Activated CD4-positive, alpha-beta T cell treated with anti-CD3 and anti-CD28 coated beads, Interleukin-2, amount 10 ng/mL, durations not matched to agents 24 days and 14 days (primary cell): ENCODE measurements around the gene KRTAP25-1. TPM values are rescaled to one million over a fixed set of nuclear protein-coding genes. Genes with fewer than 3 reads are reported as not detected.

Source experiments
- DNase-seq: peaks from one replicate; pipeline ENCODE4 v3.0.0; 2022
- H3K27ac Mint-ChIP-seq: one replicate; pipeline ENCODE4 v1.8.0; 2022; ENCODE audit warnings: mild to moderate bottlenecking, mixed read lengths
- H3K27me3 Mint-ChIP-seq: one replicate; pipeline ENCODE4 v1.8.0; 2022; ENCODE audit warnings: mixed read lengths
- H3K36me3 Mint-ChIP-seq: one replicate; pipeline ENCODE4 v1.8.0; 2022; ENCODE audit warnings: low read depth, mild to moderate bottlenecking, mixed read lengths
- H3K4me1 Mint-ChIP-seq: one replicate; pipeline ENCODE4 v1.8.0; 2021; ENCODE audit warnings: mixed read lengths
- H3K4me3 Mint-ChIP-seq: one replicate; pipeline ENCODE4 v1.8.0; 2022; ENCODE audit warnings: mild to moderate bottlenecking, moderate library complexity, mixed read lengths
- H3K9me3 Mint-ChIP-seq: one replicate; pipeline ENCODE4 v1.8.0; 2021; ENCODE audit warnings: mixed read lengths
- intact Hi-C: fragments of 100-400 bp; cut with micrococcal nuclease; formaldehyde crosslinking; loops from one replicate; pipeline ENCODE4 v1.15.1; 2023
- total RNA-seq: library from RNA; stranded (reverse); gene quantifications from 2 replicates; pipeline ENCODE4 v1.2.3, GENCODE V29; 2022

KRTAP25-1 gene
- total RNA-seq, result not detected in 2 replicates

GRCh38 chr21:30289215-30289614 is at the start of gene KRTAP25-1:
Gene KRTAP25-1, minus strand, starts transcription at chr21:30289514. Its CDS starts 24 bp downstream, at chr21:30289490.
- no peak for DNase-seq
- H3K27me3 Mint-ChIP-seq, result no peaks in the 10 kb centered on the region
- H3K9me3 Mint-ChIP-seq, result no peaks in the 10 kb centered on the region
- H3K27ac Mint-ChIP-seq, result no peak within 1 kb of the TSS
- H3K4me3 Mint-ChIP-seq, result no peak within 1 kb of the TSS
- no peaks in the 10 kb centered on the region for H3K36me3 Mint-ChIP-seq
- intact Hi-C loops, result no loop called here
- no peaks in the 10 kb centered on the region for H3K4me1 Mint-ChIP-seq

GRCh38 chr21:30338717-30339116 is 49.4 kb upstream of the KRTAP25-1 start:
- DNase-seq, result no peak
- H3K27me3 Mint-ChIP-seq, result no peaks in the 10 kb centered on the region
- H3K36me3 Mint-ChIP-seq, result no peaks in the 10 kb centered on the region
- H3K4me1 Mint-ChIP-seq, result no peaks in the 10 kb centered on the region
- intact Hi-C loops, result no loop called here
- H3K27ac Mint-ChIP-seq, result no peak overlapping the region
- H3K4me3 Mint-ChIP-seq, result no peak overlapping the region
- no peaks in the 10 kb centered on the region for H3K9me3 Mint-ChIP-seq

- no peak overlapping the region for H3K27ac Mint-ChIP-seq
These were observed 48.5 kb upstream of the KRTAP25-1 start for GRCh38 chr21:30337772-30338171.

DNA sequence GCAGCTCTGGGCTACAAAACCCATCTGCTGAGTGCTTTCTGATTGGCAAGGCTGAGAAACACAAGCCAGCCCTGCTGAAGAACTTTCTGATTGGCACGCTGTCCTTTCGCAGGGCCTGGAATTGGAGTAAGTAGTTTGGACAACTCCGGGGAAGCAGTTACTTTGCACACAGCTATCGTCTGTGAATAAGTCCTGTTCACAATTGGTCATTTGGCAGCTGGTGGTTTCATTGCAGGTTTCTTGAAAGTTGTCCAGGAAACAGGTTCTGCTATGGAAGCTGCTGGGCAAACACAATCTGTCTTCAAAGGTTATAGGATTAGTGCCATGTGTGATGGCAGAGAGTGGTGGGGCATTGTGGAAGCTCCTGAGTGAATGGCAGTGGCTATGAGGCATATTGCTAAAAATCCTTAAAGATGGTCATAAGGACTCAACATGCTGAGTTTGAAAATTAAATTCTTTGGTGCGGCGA is 48.0 kb upstream of the KRTAP25-1 start, which contains the start of gene KRTAP27-1:
TSS of gene KRTAP27-1 (minus strand) at position 419 of the 469 bp plus-strand sequence. CDS start at position 393, 26 bp downstream.
- intact Hi-C loops, result no loop called here
- no peak within 1 kb of the TSS for H3K27ac Mint-ChIP-seq
- no peaks in the 10 kb centered on the region for H3K36me3 Mint-ChIP-seq
- no peak within 1 kb of the TSS for H3K4me3 Mint-ChIP-seq
- no peaks in the 10 kb centered on the region for H3K4me1 Mint-ChIP-seq
- H3K27me3 Mint-ChIP-seq, result no peaks in the 10 kb centered on the region
- no peaks in the 10 kb centered on the region for H3K9me3 Mint-ChIP-seq
- DNase-seq, result no peak

More at GRCh38 chr21:30337772-30338171, 48.5 kb upstream of the KRTAP25-1 start:
- Mint-ChIP-seq H3K4me3 (no peak overlapping the region), H3K4me1 (no peaks in the 10 kb centered on the region), H3K36me3 (no peaks in the 10 kb centered on the region), H3K27me3 (no peaks in the 10 kb centered on the region), H3K9me3 (no peaks in the 10 kb centered on the region)
- intact Hi-C loops, result no loop called here
- DNase-seq, result no peak

- Mint-ChIP-seq H3K36me3 (no peaks in the 10 kb centered on the region), H3K27ac (no peak overlapping the region), H3K4me3 (no peak overlapping the region), H3K9me3 (no peaks in the 10 kb centered on the region), H3K27me3 (no peaks in the 10 kb centered on the region), H3K4me1 (no peaks in the 10 kb centered on the region)
- DNase-seq, result no peak
- intact Hi-C loops, result no loop called here
These were observed 47.3 kb upstream of the KRTAP25-1 start for GRCh38 chr21:30336596-30336995.

DNA sequence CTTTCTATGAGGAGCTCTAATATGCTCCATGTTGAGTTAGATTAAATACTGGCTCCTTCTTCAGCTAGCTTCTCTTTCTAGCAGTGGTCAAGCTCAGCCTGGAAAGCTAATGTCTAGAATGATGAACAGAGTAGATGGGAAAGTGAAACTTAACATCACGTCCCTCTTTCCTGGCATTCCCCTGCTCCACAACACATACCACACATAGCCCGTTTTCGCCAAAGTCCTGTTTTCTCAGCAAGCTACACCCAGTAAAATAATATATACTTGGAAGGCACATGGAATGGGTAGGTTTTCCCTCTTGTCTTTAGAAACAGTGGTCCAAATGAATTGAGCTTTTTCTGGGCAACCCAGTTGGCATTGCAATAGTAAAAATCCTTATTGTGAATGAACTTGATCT is 44.4 kb upstream of the KRTAP25-1 start:
- Mint-ChIP-seq H3K27me3 (no peaks in the 10 kb centered on the region), H3K4me1 (no peaks in the 10 kb centered on the region), H3K4me3 (no peak overlapping the region), H3K36me3 (no peaks in the 10 kb centered on the region), H3K27ac (no peak overlapping the region), H3K9me3 (no peaks in the 10 kb centered on the region)
- intact Hi-C loops, result no loop called here
- no peak for DNase-seq

GRCh38 chr21:30332681-30333080 is 43.4 kb upstream of the KRTAP25-1 start:
- H3K4me1 Mint-ChIP-seq, result no peaks in the 10 kb centered on the region
- H3K4me3 Mint-ChIP-seq, result no peak overlapping the region
- H3K9me3 Mint-ChIP-seq, result no peaks in the 10 kb centered on the region
- H3K36me3 Mint-ChIP-seq, result no peaks in the 10 kb centered on the region
- no peak overlapping the region for H3K27ac Mint-ChIP-seq
- intact Hi-C loops, result no loop called here
- no peak for DNase-seq
- no peaks in the 10 kb centered on the region for H3K27me3 Mint-ChIP-seq

DNA sequence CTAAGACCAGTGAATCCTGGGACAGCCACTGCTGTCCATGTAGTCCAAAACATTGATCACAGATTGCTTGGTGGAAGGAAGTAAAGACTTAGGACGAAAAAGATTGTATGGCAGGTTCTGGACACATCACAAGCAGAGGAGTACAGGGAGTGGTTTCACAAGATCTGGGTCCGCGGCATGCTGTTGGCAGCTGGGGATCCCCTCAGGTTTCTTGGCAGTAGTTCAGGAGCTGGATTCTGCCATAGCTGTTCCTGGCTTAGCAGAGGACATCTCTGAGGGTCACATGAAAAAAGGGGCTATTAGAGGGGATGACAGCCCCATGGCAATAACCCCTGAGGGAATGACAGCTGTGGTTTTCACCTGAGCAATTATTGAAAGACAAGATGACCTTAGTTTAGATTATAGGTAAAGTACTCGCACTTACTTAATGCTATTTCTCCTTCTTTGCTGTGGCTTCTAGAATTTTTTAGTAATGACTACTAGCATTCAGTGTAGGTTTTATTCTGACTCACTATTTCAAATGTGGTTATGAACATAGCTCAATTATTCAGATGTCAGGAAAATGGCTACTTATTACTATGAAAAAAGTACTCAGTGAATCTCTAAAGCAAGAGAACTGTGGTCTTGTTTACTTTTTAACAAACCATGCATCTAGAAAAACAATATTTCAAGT is 40.0 kb upstream of the KRTAP25-1 start:
- intact Hi-C loops, result no loop called here
- H3K36me3 Mint-ChIP-seq, result no peaks in the 10 kb centered on the region
- H3K4me3 Mint-ChIP-seq, result no peak overlapping the region
- H3K27me3 Mint-ChIP-seq, result no peaks in the 10 kb centered on the region
- DNase-seq, result no peak
- H3K27ac Mint-ChIP-seq, result no peak overlapping the region
- H3K9me3 Mint-ChIP-seq, result peaks cover 6% of the 10 kb centered on the region
- H3K4me1 Mint-ChIP-seq, result no peaks in the 10 kb centered on the region

DNA sequence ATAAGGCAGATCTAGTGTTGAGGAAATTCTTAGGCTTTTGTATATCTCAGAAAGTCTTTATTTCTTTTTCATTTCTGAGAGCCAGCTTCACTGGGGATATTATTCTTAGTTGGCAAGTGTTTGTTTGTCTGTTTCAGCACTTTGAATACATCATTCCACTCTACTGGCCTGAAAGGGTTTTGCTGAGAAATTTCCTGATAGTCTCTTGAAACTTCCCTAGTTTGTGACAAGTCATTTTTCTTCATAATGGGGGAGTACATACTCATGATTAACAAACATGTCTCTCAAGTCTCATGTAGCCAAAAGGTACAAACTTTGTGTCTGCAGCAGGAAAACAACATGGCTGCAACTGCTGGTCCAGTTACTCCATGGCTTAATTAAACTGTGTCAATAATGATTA is 37.1 kb upstream of the KRTAP25-1 start:
- intact Hi-C loops, result no loop called here
- no peak for DNase-seq
- H3K27me3 Mint-ChIP-seq, result no peaks in the 10 kb centered on the region
- H3K27ac Mint-ChIP-seq, result no peak overlapping the region
- no peaks in the 10 kb centered on the region for H3K36me3 Mint-ChIP-seq
- peaks cover 6% of the 10 kb centered on the region for H3K9me3 Mint-ChIP-seq
- H3K4me3 Mint-ChIP-seq, result no peak overlapping the region
- no peaks in the 10 kb centered on the region for H3K4me1 Mint-ChIP-seq

DNA sequence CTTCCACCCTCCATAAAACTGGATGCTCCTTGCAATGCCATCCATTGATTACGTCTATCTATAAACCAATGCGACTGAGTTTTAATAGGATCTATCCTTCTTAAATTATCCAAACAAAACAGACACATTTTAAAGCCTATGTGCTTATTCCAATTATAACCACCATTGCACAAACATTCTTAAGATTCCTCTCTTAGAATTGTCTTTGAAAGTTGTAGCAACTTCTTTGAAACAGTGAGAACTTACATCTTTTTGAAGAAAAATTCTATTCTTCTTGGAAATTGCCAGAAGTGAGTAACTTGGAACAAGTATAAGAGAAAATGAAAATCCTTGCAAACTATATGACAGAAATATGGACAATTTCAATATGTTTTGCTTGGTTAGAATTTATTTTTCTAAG is 30.9 kb upstream of the KRTAP25-1 start, which contains the start of gene KRTAP26-1:
TSS of gene KRTAP26-1 (minus strand) at position 101 of the 400 bp plus-strand sequence. CDS start 280 bp downstream, outside the sequence.
- no peak for DNase-seq
- Mint-ChIP-seq H3K9me3 (no peaks in the 10 kb centered on the region), H3K4me1 (no peaks in the 10 kb centered on the region), H3K4me3 (no peak within 1 kb of the TSS), H3K36me3 (no peaks in the 10 kb centered on the region), H3K27ac (no peak within 1 kb of the TSS), H3K27me3 (no peaks in the 10 kb centered on the region)
- intact Hi-C loops, result no loop called here

DNA sequence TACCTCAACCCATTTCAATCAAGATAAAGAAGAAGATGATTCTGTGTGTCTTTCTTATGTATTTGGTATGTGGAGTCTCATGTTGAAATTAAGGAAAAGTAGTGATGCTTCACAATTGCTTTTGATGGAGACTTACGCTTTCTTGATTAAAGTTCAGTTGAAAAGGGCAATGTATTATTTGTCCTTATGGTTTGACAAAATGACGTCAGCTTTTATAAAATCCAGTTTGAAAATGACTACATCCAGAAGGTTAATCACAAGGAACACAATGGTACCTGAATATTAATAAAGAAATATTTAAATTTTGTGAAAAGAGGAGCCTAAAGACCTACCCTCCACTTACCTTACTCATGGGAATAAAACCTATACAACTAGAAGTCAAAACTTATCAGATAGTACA is 26.4 kb upstream of the KRTAP25-1 start:
- Mint-ChIP-seq H3K4me1 (no peaks in the 10 kb centered on the region), H3K36me3 (no peaks in the 10 kb centered on the region), H3K9me3 (no peaks in the 10 kb centered on the region), H3K27ac (no peak overlapping the region), H3K4me3 (no peak overlapping the region), H3K27me3 (no peaks in the 10 kb centered on the region)
- no peak for DNase-seq
- intact Hi-C loops, result no loop called here

GRCh38 chr21:30306884-30307283 is 17.6 kb upstream of the KRTAP25-1 start:
- Mint-ChIP-seq H3K9me3 (no peaks in the 10 kb centered on the region), H3K27me3 (no peaks in the 10 kb centered on the region), H3K4me3 (no peak overlapping the region), H3K36me3 (no peaks in the 10 kb centered on the region), H3K4me1 (no peaks in the 10 kb centered on the region), H3K27ac (no peak overlapping the region)
- intact Hi-C loops, result no loop called here
- DNase-seq, result no peak

DNA sequence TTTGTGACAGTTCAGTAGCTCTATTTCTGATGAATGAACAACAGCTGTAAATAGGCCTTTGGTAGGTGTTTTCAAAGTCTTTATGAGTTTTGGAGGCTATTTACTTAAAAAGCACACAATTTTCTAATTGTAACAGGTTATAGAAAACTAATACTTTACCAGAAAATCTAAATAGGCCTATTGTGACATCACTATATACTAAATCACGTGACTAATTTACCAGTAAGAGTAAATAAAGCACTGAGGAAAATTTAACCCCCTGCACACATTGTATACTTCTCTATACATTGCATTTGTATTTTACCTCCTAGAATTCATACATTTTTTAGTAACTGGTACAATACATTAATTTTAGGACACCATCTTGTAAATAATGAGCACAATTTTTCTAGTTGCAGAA is 15.8 kb upstream of the KRTAP25-1 start:
- no peaks in the 10 kb centered on the region for H3K36me3 Mint-ChIP-seq
- intact Hi-C loops, result no loop called here
- no peaks in the 10 kb centered on the region for H3K4me1 Mint-ChIP-seq
- no peak overlapping the region for H3K4me3 Mint-ChIP-seq
- DNase-seq, result no peak
- no peaks in the 10 kb centered on the region for H3K27me3 Mint-ChIP-seq
- no peaks in the 10 kb centered on the region for H3K9me3 Mint-ChIP-seq
- H3K27ac Mint-ChIP-seq, result no peak overlapping the region

DNA sequence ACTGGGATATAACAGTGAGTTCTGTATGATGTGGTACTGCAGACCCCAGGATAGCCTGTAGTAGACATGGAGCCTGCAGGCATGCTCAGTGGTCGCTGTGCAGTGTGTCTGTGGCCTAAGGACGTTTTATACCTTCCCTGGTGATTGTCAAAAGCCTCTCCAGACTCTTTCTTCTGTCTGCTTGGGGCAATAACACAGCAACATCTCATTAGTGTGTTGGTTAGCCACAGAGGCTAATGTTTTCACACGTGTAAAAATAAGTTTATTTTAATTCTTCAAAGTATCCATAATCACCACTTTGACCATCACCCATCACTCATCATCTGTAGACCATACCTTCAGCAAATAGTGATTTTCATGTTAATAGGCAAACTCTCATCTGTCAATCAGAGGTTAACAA is 6.5 kb downstream of the KRTAP25-1 start, which contains the start of gene KRTAP24-1:
TSS of gene KRTAP24-1 (minus strand) at position 101 of the 400 bp plus-strand sequence. CDS start at position 83, 18 bp downstream.
- H3K4me3 Mint-ChIP-seq, result no peak within 1 kb of the TSS

DNA sequence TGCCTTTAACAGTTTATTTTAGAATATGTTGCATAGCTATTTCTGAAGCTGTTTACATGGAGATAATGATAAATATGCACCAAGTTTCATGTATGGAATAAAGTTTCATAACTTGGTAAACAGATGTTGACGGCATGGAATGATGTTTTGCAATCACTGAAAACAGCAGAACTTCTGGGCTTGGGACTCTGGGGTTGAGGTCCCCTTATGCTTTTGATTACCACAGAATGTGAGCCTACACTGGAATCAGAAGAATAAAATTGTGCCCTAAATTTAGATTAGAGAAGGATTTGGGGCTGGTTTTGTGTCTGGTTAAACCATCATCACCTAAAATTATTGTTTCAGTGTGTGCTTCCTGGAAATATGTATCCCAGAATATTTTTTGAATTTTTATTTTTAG is 17.7 kb downstream of the KRTAP25-1 start:
- no peak for DNase-seq
- Mint-ChIP-seq H3K36me3 (no peaks in the 10 kb centered on the region), H3K4me3 (no peak overlapping the region), H3K27me3 (no peaks in the 10 kb centered on the region), H3K4me1 (no peaks in the 10 kb centered on the region), H3K27ac (no peak overlapping the region), H3K9me3 (no peaks in the 10 kb centered on the region)
- intact Hi-C loops, result no loop called here

More for the DNA sequence above, 6.5 kb downstream of the KRTAP25-1 start, which contains the start of gene KRTAP24-1:
- H3K27ac Mint-ChIP-seq, result no peak within 1 kb of the TSS
- H3K4me1 Mint-ChIP-seq, result no peaks in the 10 kb centered on the region
- no peaks in the 10 kb centered on the region for H3K9me3 Mint-ChIP-seq
- H3K27me3 Mint-ChIP-seq, result no peaks in the 10 kb centered on the region
- no peaks in the 10 kb centered on the region for H3K36me3 Mint-ChIP-seq
- intact Hi-C loops, result no loop called here
- DNase-seq, result no peak
